ENCODE results near the gene CNTNAP2.

Gene CNTNAP2

GRCh38 chr7:148177972-148178371 lies 2061.4 kb downstream of the CNTNAP2 start:
- Histone ChIP-seq H3K9me3 (ENCODE audit: insufficient read depth, low read length) (no peaks in the 10 kb centered on the region), H3K9ac (ENCODE audit: insufficient read length, low read depth) (no peak overlapping the region), H3K4me3 (ENCODE audit: insufficient read length, low read depth) (no peak overlapping the region), H3K27me3 (ENCODE audit: insufficient read depth, insufficient read length) (no peaks in the 10 kb centered on the region), H3K4me1 (ENCODE audit: insufficient read depth, insufficient read length) (no peaks in the 10 kb centered on the region), H3K36me3 (ENCODE audit: insufficient read depth, insufficient read length, low read length) (no peaks in the 10 kb centered on the region)
- TF ChIP-seq YY1 (IDR thresholded peaks at IDR 0.05; ENCODE audit: insufficient read depth, insufficient read length) = no peak
- TF ChIP-seq ZNF274 (IDR thresholded peaks at IDR 0.05; ENCODE audit: low read depth, low read length) = no peak
- TF ChIP-seq SUZ12 (IDR thresholded peaks at IDR 0.05; ENCODE audit: extremely low read depth, insufficient read depth, insufficient read length) = no peak
- DNase-seq (ENCODE audit: low read depth, low spot score) = no peak

- Histone ChIP-seq H3K4me3 (ENCODE audit: insufficient read length, low read depth) (no peak overlapping the region), H3K4me1 (ENCODE audit: insufficient read depth, insufficient read length) (no peaks in the 10 kb centered on the region), H3K9ac (ENCODE audit: insufficient read length, low read depth) (no peak overlapping the region), H3K27me3 (ENCODE audit: insufficient read depth, insufficient read length) (no peaks in the 10 kb centered on the region), H3K36me3 (ENCODE audit: insufficient read depth, insufficient read length, low read length) (no peaks in the 10 kb centered on the region), H3K9me3 (ENCODE audit: insufficient read depth, low read length) (no peaks in the 10 kb centered on the region)
- DNase-seq (ENCODE audit: low read depth, low spot score) = no peak
- TF ChIP-seq SUZ12 (IDR thresholded peaks at IDR 0.05; ENCODE audit: extremely low read depth, insufficient read depth, insufficient read length) (no peak), ZNF274 (IDR thresholded peaks at IDR 0.05; ENCODE audit: low read depth, low read length) (no peak)
Measured at GRCh38 chr7:148180075-148180474, 2063.5 kb downstream of the CNTNAP2 start.

GRCh38 chr7:148182264-148182663 lies 2065.7 kb downstream of the CNTNAP2 start:
- Histone ChIP-seq H3K9me3 (ENCODE audit: insufficient read depth, low read length) (no peaks in the 10 kb centered on the region), H3K36me3 (ENCODE audit: insufficient read depth, insufficient read length, low read length) (no peaks in the 10 kb centered on the region), H3K4me1 (ENCODE audit: insufficient read depth, insufficient read length) (no peaks in the 10 kb centered on the region), H3K4me3 (ENCODE audit: insufficient read length, low read depth) (no peak overlapping the region), H3K9ac (ENCODE audit: insufficient read length, low read depth) (no peak overlapping the region), H3K27me3 (ENCODE audit: insufficient read depth, insufficient read length) (no peaks in the 10 kb centered on the region)
- no peak for DNase-seq (ENCODE audit: low read depth, low spot score)
- TF ChIP-seq SUZ12 (IDR thresholded peaks at IDR 0.05; ENCODE audit: extremely low read depth, insufficient read depth, insufficient read length) = no peak
- no peak for TF ChIP-seq ZNF274 (IDR thresholded peaks at IDR 0.05; ENCODE audit: low read depth, low read length)
- TF ChIP-seq YY1 (IDR thresholded peaks at IDR 0.05; ENCODE audit: insufficient read depth, insufficient read length) = no peak

- Histone ChIP-seq H3K27me3 (ENCODE audit: insufficient read depth, insufficient read length) (no peaks in the 10 kb centered on the region), H3K9me3 (ENCODE audit: insufficient read depth, low read length) (no peaks in the 10 kb centered on the region), H3K4me1 (ENCODE audit: insufficient read depth, insufficient read length) (no peaks in the 10 kb centered on the region), H3K36me3 (ENCODE audit: insufficient read depth, insufficient read length, low read length) (no peaks in the 10 kb centered on the region), H3K4me3 (ENCODE audit: insufficient read length, low read depth) (no peak overlapping the region), H3K9ac (ENCODE audit: insufficient read length, low read depth) (no peak overlapping the region)
- TF ChIP-seq SUZ12 (IDR thresholded peaks at IDR 0.05; ENCODE audit: extremely low read depth, insufficient read depth, insufficient read length) = no peak
- TF ChIP-seq ZNF274 (IDR thresholded peaks at IDR 0.05; ENCODE audit: low read depth, low read length) = no peak
- TF ChIP-seq YY1 (IDR thresholded peaks at IDR 0.05; ENCODE audit: insufficient read depth, insufficient read length) = no peak
- DNase-seq (ENCODE audit: low read depth, low spot score) = peak; percentile 15
Measured at GRCh38 chr7:148185041-148185440, 2068.4 kb downstream of the CNTNAP2 start.

- H3K4me3 ChIP-seq (ENCODE audit: insufficient read length, low read depth) = no peak overlapping the region
- no peaks in the 10 kb centered on the region for H3K4me1 ChIP-seq (ENCODE audit: insufficient read depth, insufficient read length)
- no peaks in the 10 kb centered on the region for H3K9me3 ChIP-seq (ENCODE audit: insufficient read depth, low read length)
- H3K9ac ChIP-seq (ENCODE audit: insufficient read length, low read depth) = no peak overlapping the region
- H3K36me3 ChIP-seq (ENCODE audit: insufficient read depth, insufficient read length, low read length) = no peaks in the 10 kb centered on the region
- no peak for DNase-seq (ENCODE audit: low read depth, low spot score)
- TF ChIP-seq SUZ12 (IDR thresholded peaks at IDR 0.05; ENCODE audit: extremely low read depth, insufficient read depth, insufficient read length) = no peak
- TF ChIP-seq YY1 (IDR thresholded peaks at IDR 0.05; ENCODE audit: insufficient read depth, insufficient read length) = no peak
- TF ChIP-seq ZNF274 (IDR thresholded peaks at IDR 0.05; ENCODE audit: low read depth, low read length) = no peak
- no peaks in the 10 kb centered on the region for H3K27me3 ChIP-seq (ENCODE audit: insufficient read depth, insufficient read length)
Measured at GRCh38 chr7:148187471-148187870, 2070.9 kb downstream of the CNTNAP2 start.

GRCh38 chr7:148191391-148192065 lies 2074.9 kb downstream of the CNTNAP2 start:
- H3K4me3 ChIP-seq (ENCODE audit: insufficient read length, low read depth) = no peak overlapping the region
- no peaks in the 10 kb centered on the region for H3K4me1 ChIP-seq (ENCODE audit: insufficient read depth, insufficient read length)
- DNase-seq (ENCODE audit: low read depth, low spot score) = no peak
- TF ChIP-seq ZNF274 (IDR thresholded peaks at IDR 0.05; ENCODE audit: low read depth, low read length) = no peak
- TF ChIP-seq YY1 (IDR thresholded peaks at IDR 0.05; ENCODE audit: insufficient read depth, insufficient read length) = no peak
- no peak for TF ChIP-seq SUZ12 (IDR thresholded peaks at IDR 0.05; ENCODE audit: extremely low read depth, insufficient read depth, insufficient read length)
- H3K27me3 ChIP-seq (ENCODE audit: insufficient read depth, insufficient read length) = no peaks in the 10 kb centered on the region
- H3K9me3 ChIP-seq (ENCODE audit: insufficient read depth, low read length) = no peaks in the 10 kb centered on the region
- no peaks in the 10 kb centered on the region for H3K36me3 ChIP-seq (ENCODE audit: insufficient read depth, insufficient read length, low read length)
- no peak overlapping the region for H3K9ac ChIP-seq (ENCODE audit: insufficient read length, low read depth)

GRCh38 chr7:148192491-148192890 lies 2075.9 kb downstream of the CNTNAP2 start:
- Histone ChIP-seq H3K4me3 (ENCODE audit: insufficient read length, low read depth) (no peak overlapping the region), H3K9me3 (ENCODE audit: insufficient read depth, low read length) (no peaks in the 10 kb centered on the region), H3K9ac (ENCODE audit: insufficient read length, low read depth) (no peak overlapping the region), H3K36me3 (ENCODE audit: insufficient read depth, insufficient read length, low read length) (no peaks in the 10 kb centered on the region), H3K27me3 (ENCODE audit: insufficient read depth, insufficient read length) (no peaks in the 10 kb centered on the region), H3K4me1 (ENCODE audit: insufficient read depth, insufficient read length) (no peaks in the 10 kb centered on the region)
- DNase-seq (ENCODE audit: low read depth, low spot score) = no peak
- no peak for TF ChIP-seq ZNF274 (IDR thresholded peaks at IDR 0.05; ENCODE audit: low read depth, low read length)
- TF ChIP-seq SUZ12 (IDR thresholded peaks at IDR 0.05; ENCODE audit: extremely low read depth, insufficient read depth, insufficient read length) = no peak
- TF ChIP-seq YY1 (IDR thresholded peaks at IDR 0.05; ENCODE audit: insufficient read depth, insufficient read length) = no peak
